ENCODE data around the gene METTL26. TPM values are rescaled to one million over a fixed set of nuclear protein-coding genes. Genes with fewer than 3 reads are reported as not detected.

The METTL26 gene
- total RNA-seq, 1 experiment from 2014 or later, result 121 TPM

DNA sequence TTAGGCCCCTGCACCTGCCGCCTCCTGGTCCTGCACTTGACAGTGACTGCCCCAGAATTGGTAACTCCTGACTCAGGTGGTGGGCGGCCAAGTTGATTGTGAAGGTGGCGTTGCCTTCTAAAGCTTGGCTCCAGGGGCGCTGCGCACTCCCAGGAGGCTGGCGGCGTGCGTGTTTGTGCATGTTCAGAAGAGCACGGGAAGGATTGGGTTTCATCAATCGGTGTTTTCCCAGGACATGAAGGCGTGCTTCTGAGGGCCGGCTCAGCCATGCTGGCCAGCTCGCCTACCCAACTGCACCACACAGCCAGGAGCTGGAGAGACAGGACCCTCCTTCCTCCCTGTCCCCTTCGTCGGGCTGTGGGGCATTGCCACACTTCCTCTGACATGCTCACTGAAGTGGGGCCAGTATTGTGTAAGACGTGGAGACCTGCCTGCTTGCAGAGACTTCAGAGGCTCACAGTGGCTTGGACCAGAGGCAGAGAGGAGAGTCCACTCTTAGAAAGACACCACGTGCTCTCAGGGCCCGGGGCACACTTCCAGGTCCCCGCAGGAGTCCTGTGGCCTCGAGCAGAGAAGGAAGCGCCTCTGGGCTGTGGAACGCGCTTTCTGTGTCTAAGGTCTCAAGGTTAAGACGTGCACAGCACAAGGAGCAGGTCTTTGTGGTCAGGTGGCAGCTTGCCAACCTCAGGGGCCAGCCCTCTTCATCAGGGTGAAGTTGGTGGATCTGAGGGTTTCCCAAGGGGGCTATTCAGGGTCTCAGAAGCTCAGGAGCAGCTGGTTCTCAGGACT lies 43.4 kb downstream of the METTL26 start:
- Mint-ChIP-seq H3K27ac (ENCODE audit: unreplicated experiment) (peak overlapping the region; percentile 83), H3K27me3 (ENCODE audit: unreplicated experiment) (no peaks in the 10 kb centered on the region), H3K4me3 (ENCODE audit: low read depth, unreplicated experiment) (peak overlapping the region; percentile 92), H3K9me3 (ENCODE audit: low read depth, unreplicated experiment) (no peaks in the 10 kb centered on the region), H3K4me1 (ENCODE audit: low read depth, unreplicated experiment) (peaks cover 59% of the 10 kb centered on the region), H3K36me3 (ENCODE audit: insufficient read depth, unreplicated experiment) (peaks cover 86% of the 10 kb centered on the region)
- CTCF ChIA-PET, result interaction anchor here (0.5 to 1.5 kb wide), 9 partner anchors 7 to 495 kb away, joined by 3 to 8 read pairs (median 3); partner anchors contain the start of genes METTL26 and WDR90
- DNase-seq, result peak; percentile 51
- TF ChIP-seq, protein P1, sequence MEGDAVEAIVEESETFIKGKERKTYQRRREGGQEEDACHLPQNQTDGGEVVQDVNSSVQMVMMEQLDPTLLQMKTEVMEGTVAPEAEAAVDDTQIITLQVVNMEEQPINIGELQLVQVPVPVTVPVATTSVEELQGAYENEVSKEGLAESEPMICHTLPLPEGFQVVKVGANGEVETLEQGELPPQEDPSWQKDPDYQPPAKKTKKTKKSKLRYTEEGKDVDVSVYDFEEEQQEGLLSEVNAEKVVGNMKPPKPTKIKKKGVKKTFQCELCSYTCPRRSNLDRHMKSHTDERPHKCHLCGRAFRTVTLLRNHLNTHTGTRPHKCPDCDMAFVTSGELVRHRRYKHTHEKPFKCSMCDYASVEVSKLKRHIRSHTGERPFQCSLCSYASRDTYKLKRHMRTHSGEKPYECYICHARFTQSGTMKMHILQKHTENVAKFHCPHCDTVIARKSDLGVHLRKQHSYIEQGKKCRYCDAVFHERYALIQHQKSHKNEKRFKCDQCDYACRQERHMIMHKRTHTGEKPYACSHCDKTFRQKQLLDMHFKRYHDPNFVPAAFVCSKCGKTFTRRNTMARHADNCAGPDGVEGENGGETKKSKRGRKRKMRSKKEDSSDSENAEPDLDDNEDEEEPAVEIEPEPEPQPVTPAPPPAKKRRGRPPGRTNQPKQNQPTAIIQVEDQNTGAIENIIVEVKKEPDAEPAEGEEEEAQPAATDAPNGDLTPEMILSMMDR (IDR thresholded peaks at IDR 0.05; ENCODE audit: unreplicated experiment), result no peak
- BruUV-seq (replicated peaks), result no TSS peak
- intact Hi-C loops (cut with micrococcal nuclease; ENCODE audit: unreplicated experiment), result loop anchor here (2.0 kb wide), 1 partner anchor 44 kb away; the partner anchor contains the start of gene METTL26

DNA sequence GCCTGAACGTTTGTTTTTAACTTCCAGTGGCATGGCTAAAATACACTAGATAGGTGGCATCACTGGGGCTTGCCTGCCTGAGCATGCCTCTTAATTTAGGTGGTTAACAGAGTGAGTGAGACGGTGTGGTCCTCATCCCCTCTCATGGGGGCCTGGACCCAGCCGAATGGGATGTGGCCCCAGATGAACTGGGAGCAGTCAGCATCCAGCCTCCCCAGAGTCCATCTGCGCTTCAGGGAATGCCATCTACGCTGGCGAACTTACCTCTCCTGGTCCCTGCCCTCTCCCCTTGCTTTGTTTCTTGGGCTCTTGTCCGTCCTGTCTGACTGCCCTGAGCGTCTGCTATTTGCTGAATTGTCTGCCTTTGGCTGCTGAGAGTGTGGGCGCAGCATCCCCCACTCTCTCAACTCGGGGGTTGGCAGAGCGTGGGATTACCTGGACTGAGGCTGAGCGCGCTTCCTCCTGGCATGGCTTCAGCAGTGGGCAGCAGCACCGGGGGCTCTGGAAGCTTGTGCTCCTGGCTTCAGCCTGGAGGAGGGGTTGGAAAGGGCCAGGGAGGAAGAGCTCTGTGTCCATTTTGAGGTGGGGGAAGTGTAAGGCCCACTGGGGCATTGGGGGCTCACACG lies 44.1 kb downstream of the METTL26 start:
- H3K27ac Mint-ChIP-seq (ENCODE audit: unreplicated experiment), result peak overlapping the region; percentile 87
- TF ChIP-seq, protein P1 (IDR thresholded peaks at IDR 0.05; ENCODE audit: unreplicated experiment), result no peak
- no peak for DNase-seq
- peaks cover 90% of the 10 kb centered on the region for H3K36me3 Mint-ChIP-seq (ENCODE audit: insufficient read depth, unreplicated experiment)
- peak overlapping the region; percentile 92 for H3K4me3 Mint-ChIP-seq (ENCODE audit: low read depth, unreplicated experiment)
- BruUV-seq (replicated peaks), result no TSS peak
- H3K9me3 Mint-ChIP-seq (ENCODE audit: low read depth, unreplicated experiment), result no peaks in the 10 kb centered on the region
- H3K4me1 Mint-ChIP-seq (ENCODE audit: low read depth, unreplicated experiment), result peaks cover 65% of the 10 kb centered on the region
- CTCF ChIA-PET, result interaction anchor here (0.5 kb wide), 1 partner anchor 178 kb away, joined by 4 read pairs; no protein-coding TSS in a partner anchor
- intact Hi-C loops (cut with micrococcal nuclease; ENCODE audit: unreplicated experiment), result loop anchor here (2.0 kb wide), 1 partner anchor 45 kb away; the partner anchor contains the start of gene METTL26
- H3K27me3 Mint-ChIP-seq (ENCODE audit: unreplicated experiment), result no peaks in the 10 kb centered on the region

DNA sequence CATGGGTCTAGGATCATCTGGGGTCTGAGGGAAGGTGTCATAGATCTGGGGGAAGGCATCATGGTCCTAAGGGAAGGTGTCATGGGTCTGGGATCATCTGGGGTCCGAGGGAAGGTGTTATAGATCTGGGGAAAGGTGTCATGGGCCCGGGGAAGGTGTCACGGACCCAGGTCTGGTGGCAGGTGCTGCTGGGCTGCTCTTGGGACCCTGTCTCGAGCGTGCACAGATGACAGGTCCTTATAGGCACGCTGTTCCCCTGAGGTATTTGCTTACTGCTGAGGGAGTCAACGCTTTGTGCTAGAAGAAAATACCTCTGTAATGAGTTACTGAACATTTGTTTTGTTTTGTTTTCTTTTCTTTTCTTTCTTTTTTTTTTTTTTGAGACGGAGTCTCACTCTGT lies 44.9 kb downstream of the METTL26 start:
- H3K4me1 Mint-ChIP-seq (ENCODE audit: low read depth, unreplicated experiment), result peaks cover 69% of the 10 kb centered on the region
- H3K4me3 Mint-ChIP-seq (ENCODE audit: low read depth, unreplicated experiment), result peak overlapping the region; percentile 92
- no peak for DNase-seq
- no peaks in the 10 kb centered on the region for H3K9me3 Mint-ChIP-seq (ENCODE audit: low read depth, unreplicated experiment)
- CTCF ChIA-PET, result no interaction called here
- TF ChIP-seq, protein P1 (IDR thresholded peaks at IDR 0.05; ENCODE audit: unreplicated experiment), result no peak
- H3K27me3 Mint-ChIP-seq (ENCODE audit: unreplicated experiment), result no peaks in the 10 kb centered on the region
- H3K27ac Mint-ChIP-seq (ENCODE audit: unreplicated experiment), result peak overlapping the region; percentile 87
- intact Hi-C loops (cut with micrococcal nuclease; ENCODE audit: unreplicated experiment), result no loop called here
- peaks cover 90% of the 10 kb centered on the region for H3K36me3 Mint-ChIP-seq (ENCODE audit: insufficient read depth, unreplicated experiment)
- no TSS peak for BruUV-seq (replicated peaks)

DNA sequence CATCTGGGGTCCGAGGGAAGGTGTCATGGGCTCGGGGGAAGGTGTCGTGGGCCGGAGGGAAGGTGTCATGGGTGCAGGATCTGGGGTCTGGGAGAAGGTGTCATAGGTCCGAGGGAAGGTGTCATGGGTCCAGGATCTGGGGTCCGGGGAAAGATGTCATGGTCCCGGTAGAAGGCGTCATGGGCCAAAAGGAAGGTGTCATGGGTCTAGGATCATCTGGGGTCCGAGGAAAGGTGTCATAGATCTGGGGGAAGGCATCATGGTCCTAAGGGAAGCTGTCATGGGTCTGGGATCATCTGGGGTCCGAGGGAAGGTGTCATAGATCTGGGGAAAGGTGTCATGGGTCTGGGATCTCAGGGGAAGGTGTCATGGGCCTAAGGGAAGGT lies 45.3 kb downstream of the METTL26 start:
- Mint-ChIP-seq H3K9me3 (ENCODE audit: low read depth, unreplicated experiment) (no peaks in the 10 kb centered on the region), H3K27ac (ENCODE audit: unreplicated experiment) (peak overlapping the region; percentile 87), H3K4me3 (ENCODE audit: low read depth, unreplicated experiment) (peak overlapping the region; percentile 92), H3K27me3 (ENCODE audit: unreplicated experiment) (no peaks in the 10 kb centered on the region), H3K4me1 (ENCODE audit: low read depth, unreplicated experiment) (peaks cover 69% of the 10 kb centered on the region), H3K36me3 (ENCODE audit: insufficient read depth, unreplicated experiment) (peaks cover 91% of the 10 kb centered on the region)
- DNase-seq, result no peak
- CTCF ChIA-PET, result no interaction called here
- BruUV-seq (replicated peaks), result no TSS peak
- intact Hi-C loops (cut with micrococcal nuclease; ENCODE audit: unreplicated experiment), result no loop called here
- TF ChIP-seq, protein P1 (IDR thresholded peaks at IDR 0.05; ENCODE audit: unreplicated experiment), result no peak
